PC-9 (cell line): ENCODE data around the gene SLC6A6. TPM values are rescaled to one million over a fixed set of nuclear protein-coding genes. Genes with fewer than 3 reads are reported as not detected.

Experiments
- BruUV-seq: library from RNA; stranded (reverse); fragments of 400-500 nt; replicated peaks from 2 replicates; lab custom pipeline; 2021; lab: Mats Ljungman, UMichigan
- CTCF ChIA-PET: fragments of 300-600 bp; sonication (Branson Sonifier 250); formaldehyde crosslinking; loops from one replicate; lab custom pipeline; 2022; ENCODE audit warnings: antibody characterized with exemption; lab: Charles Lee
- POLR2A ChIA-PET: fragments of 300-600 bp; sonication (Branson Sonifier 250); formaldehyde crosslinking; loops from one replicate; lab custom pipeline; 2022; ENCODE audit warnings: antibody characterized with exemption; ENCODE audit not compliant: unreplicated experiment; lab: Charles Lee
- DNase-seq, 2 experiments: peaks; one replicate each; pipeline versions ENCODE4 v3.0.0 to v3.0.0-alpha.2; 2015 to 2022; ENCODE audit warnings: mixed read lengths in 1 of 2
- H2AFZ ChIP-seq: fragments of 200-600 bp; sonication (generic); 2 replicates; pipeline ENCODE4 v1.8.1; 2017; ENCODE audit warnings: antibody characterized with exemption
- H3F3A ChIP-seq: fragments of 200-600 bp; sonication (generic); 2 replicates; pipeline ENCODE4 v1.8.1; 2017; ENCODE audit warnings: antibody characterized with exemption, mild to moderate bottlenecking, low read depth; ENCODE audit not compliant: insufficient read depth
- H3K27ac ChIP-seq: fragments of 200-600 bp; sonication (generic); 2 replicates; pipeline ENCODE4 v1.6.1; 2016; ENCODE audit warnings: mixed run types
- H3K27me3 ChIP-seq: fragments of 200-600 bp; sonication (generic); 2 replicates; pipeline ENCODE4 v1.6.1; 2016; ENCODE audit warnings: low read depth, mixed run types; ENCODE audit not compliant: insufficient read depth
- H3K36me3 ChIP-seq: fragments of 200-600 bp; sonication (generic); 2 replicates; pipeline ENCODE4 v1.6.1; 2016; ENCODE audit warnings: low read depth, mixed run types
- H3K4me1 ChIP-seq: fragments of 200-600 bp; sonication (generic); replicated peaks from 2 replicates; pipeline ENCODE4 v1.6.1; 2016; ENCODE audit warnings: mixed run types; ENCODE audit not compliant: insufficient read depth
- H3K4me2 ChIP-seq: fragments of 200-600 bp; sonication (generic); 2 replicates; pipeline ENCODE4 v1.6.1; 2017; ENCODE audit warnings: mixed run types
- H3K4me3 ChIP-seq: fragments of 200-600 bp; sonication (generic); 2 replicates; pipeline ENCODE4 v1.6.1; 2016; ENCODE audit warnings: mixed run types
- H3K79me2 ChIP-seq: fragments of 200-600 bp; sonication (generic); 2 replicates; pipeline ENCODE4 v1.6.1; 2017; ENCODE audit warnings: low read depth, mixed run types
- H3K9me2 ChIP-seq: fragments of 200-600 bp; sonication (generic); 2 replicates; pipeline ENCODE4 v1.8.1; 2017; ENCODE audit warnings: mild to moderate bottlenecking; ENCODE audit not compliant: insufficient read depth
- H3K9me3 ChIP-seq: fragments of 200-600 bp; sonication (generic); 2 replicates; pipeline ENCODE4 v1.8.1; 2016; ENCODE audit warnings: low read depth; ENCODE audit not compliant: insufficient read depth
- H4K20me1 ChIP-seq: fragments of 200-600 bp; sonication (generic); 2 replicates; pipeline ENCODE4 v1.8.1; 2017; ENCODE audit not compliant: insufficient read depth
- CTCF ChIP-seq: fragments of 200-600 bp; sonication (generic); conservative IDR thresholded peaks from 2 replicates; pipeline ENCODE4 v1.6.1; 2017; ENCODE audit warnings: mixed run types, antibody characterized with exemption, mild to moderate bottlenecking, moderate library complexity
- EZH2 ChIP-seq: fragments of 200-600 bp; sonication (generic); IDR thresholded peaks from 2 replicates; pipeline ENCODE4 v1.8.0; 2017; ENCODE audit warnings: antibody characterized with exemption, low read depth
- intact Hi-C: fragments of 100-400 bp; cut with micrococcal nuclease; formaldehyde crosslinking; loops from one replicate; pipeline ENCODE4 v1.10.0; 2022; ENCODE audit not compliant: unreplicated experiment
- total RNA-seq: library from RNA; stranded (reverse); gene quantifications from 2 replicates; pipeline ENCODE4 v1.2.3, GENCODE V29; 2021

The SLC6A6 gene
- total RNA-seq, 1 experiment from 2014 or later = 122 TPM

GRCh38 chr3:14410106-14410502, 7.7 kb downstream of the SLC6A6 start:
- Histone ChIP-seq H3K79me2 (peaks cover 90% of the 10 kb centered on the region), H3K36me3 (peaks cover 28% of the 10 kb centered on the region; the same call in 1 of the 2 replicates), H3K9me2 (no peaks in the 10 kb centered on the region), H4K20me1 (peaks cover 5% of the 10 kb centered on the region; the same call in 1 of the 2 replicates), H3F3A (peaks cover 66% of the 10 kb centered on the region), H3K27me3 (no peaks in the 10 kb centered on the region), H3K4me1 (peaks cover 99% of the 10 kb centered on the region), H3K4me2 (peak overlapping the region; percentile 72), H2AFZ (no peak overlapping the region), H3K4me3 (peak overlapping the region; percentile 32; the same call in 1 of the 2 replicates), H3K27ac (peak overlapping the region; percentile 99), H3K9me3 (no peaks in the 10 kb centered on the region)
- TF ChIP-seq EZH2 (no peak), CTCF (no peak)
- DNase-seq = no peak
- ChIA-PET CTCF (no interaction called here), POLR2A (no interaction called here)
- BruUV-seq = TSS peak; percentile 94
- intact Hi-C loops = loop anchor here (1.0 to 2.0 kb wide), 2 partner anchors 22 to 185 kb away; no protein-coding TSS in a partner anchor

GRCh38 chr3:14410503-14411165, 8.2 kb downstream of the SLC6A6 start:
- Histone ChIP-seq H3K4me2 (peak overlapping the region; percentile 72), H2AFZ (no peak overlapping the region)

GRCh38 chr3:14411166-14411526, 8.7 kb downstream of the SLC6A6 start:
- Histone ChIP-seq H3K4me3 (no peak overlapping the region), H4K20me1 (no peaks in the 10 kb centered on the region), H3K27me3 (no peaks in the 10 kb centered on the region), H3F3A (peaks cover 58% of the 10 kb centered on the region), H3K4me2 (peak overlapping the region; percentile 45), H2AFZ (no peak overlapping the region), H3K27ac (peak overlapping the region; percentile 99), H3K79me2 (peaks cover 90% of the 10 kb centered on the region), H3K9me2 (no peaks in the 10 kb centered on the region), H3K9me3 (no peaks in the 10 kb centered on the region), H3K4me1 (peaks cover 97% of the 10 kb centered on the region), H3K36me3 (peaks cover 31% of the 10 kb centered on the region; the same call in 1 of the 2 replicates)
- BruUV-seq = TSS peak; percentile 18
- CTCF ChIA-PET = no interaction called here
- intact Hi-C loops = loop anchor here (2.0 kb wide), 1 partner anchor 186 kb away; no protein-coding TSS in a partner anchor
- POLR2A ChIA-PET = interaction anchor here (0.6 to 1.4 kb wide), 2 partner anchors 9 to 132 kb away, joined by 4 to 7 read pairs; partner anchors contain the start of gene SLC6A6
- TF ChIP-seq EZH2 (no peak), CTCF (no peak)
- peak; percentile 76 to 80 for DNase-seq

More at GRCh38 chr3:14410503-14411165, 8.2 kb downstream of the SLC6A6 start:
- Histone ChIP-seq H3K4me3 (peak overlapping the region; percentile 32; the same call in 1 of the 2 replicates), H3K79me2 (peaks cover 90% of the 10 kb centered on the region), H3F3A (peaks cover 61% of the 10 kb centered on the region), H3K27me3 (no peaks in the 10 kb centered on the region), H3K9me2 (no peaks in the 10 kb centered on the region), H3K4me1 (peaks cover 99% of the 10 kb centered on the region), H3K36me3 (peaks cover 29% of the 10 kb centered on the region; the same call in 1 of the 2 replicates), H3K27ac (peak overlapping the region; percentile 99), H3K9me3 (no peaks in the 10 kb centered on the region), H4K20me1 (peaks cover under 1% of the 10 kb centered on the region; the same call in 1 of the 2 replicates)
- no peak for TF ChIP-seq EZH2
- no peak for TF ChIP-seq CTCF
- intact Hi-C loops = loop anchor here (1.0 to 2.0 kb wide), 2 partner anchors 22 to 186 kb away; no protein-coding TSS in a partner anchor
- BruUV-seq = no TSS peak
- POLR2A ChIA-PET = interaction anchor here (0.6 to 1.4 kb wide), 2 partner anchors 8 to 131 kb away, joined by 4 to 7 read pairs; partner anchors contain the start of gene SLC6A6
- peak; percentile 90 to 93 for DNase-seq
- CTCF ChIA-PET = no interaction called here
